HL-60/S4 treated with retinoic acid at 250 ng/mL for 4 days and 3 days (cell line): ENCODE results near the gene UBE3A.
"Not testable (repeated sequence)": the region's sequence is repeated elsewhere in the genome, so short reads cannot be mapped to it uniquely, and the experiment has no call there.

ENCODE experiments used
- in situ Hi-C: fragments of 300-500 bp; cut with MboI; formaldehyde crosslinking; loops from 2 replicates; pipeline ENCODE4 v1.7.0; 2022; ENCODE audit warnings: low sequenced_read_pairs

Gene UBE3A

DNA sequence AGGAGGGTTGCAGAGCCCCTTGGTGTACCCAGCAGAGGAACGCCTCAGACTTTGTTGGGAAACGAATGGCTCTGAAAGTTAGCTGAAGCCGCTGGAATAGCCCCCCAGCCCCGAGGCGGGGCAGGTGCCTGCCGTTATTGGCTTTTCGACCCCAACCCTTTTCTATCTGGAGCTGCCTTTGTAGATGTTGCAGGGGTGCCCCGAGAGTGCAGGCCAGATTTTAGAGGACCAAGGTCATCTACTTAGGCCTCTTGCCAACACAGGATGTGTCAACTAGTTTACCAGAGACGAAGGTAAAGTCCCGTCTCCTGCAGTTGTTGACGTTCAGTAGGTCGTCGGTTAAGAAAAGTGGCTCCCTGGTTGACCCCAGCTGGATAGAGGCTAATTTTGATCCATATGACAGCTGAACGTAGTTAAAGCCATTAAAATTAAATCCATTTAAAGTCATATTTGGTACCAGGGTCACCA is 579 bp upstream of the UBE3A start:
- in situ Hi-C loops = no loop called here

GRCh38 chr15:25437777-25438600 is 835 bp downstream of the UBE3A start:
- in situ Hi-C loops = no loop called here

DNA sequence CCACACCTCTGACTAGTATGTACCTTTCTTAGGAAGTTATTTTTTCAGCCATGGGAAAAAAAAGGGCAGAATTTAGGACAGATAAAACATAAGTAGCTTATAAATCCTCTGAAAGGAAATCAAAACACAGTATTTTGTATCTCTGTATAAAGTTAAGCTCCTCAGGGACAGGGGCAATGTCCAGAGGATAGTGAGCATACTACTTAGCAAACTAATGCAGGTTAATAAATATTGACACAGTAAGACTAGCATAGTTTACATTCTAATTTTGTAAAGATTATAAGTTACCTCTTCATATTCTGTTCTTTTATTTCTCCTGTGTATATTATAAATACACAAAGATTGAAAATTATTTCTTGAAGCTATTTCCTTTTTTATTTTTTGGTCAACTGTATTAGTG is 2.1 kb downstream of the UBE3A start:
- in situ Hi-C loops = no loop called here

- in situ Hi-C loops = no loop called here
These were observed 3.2 kb downstream of the UBE3A start for GRCh38 chr15:25435474-25436243.

- in situ Hi-C loops = no loop called here
These were observed 5.5 kb downstream of the UBE3A start for GRCh38 chr15:25433118-25433865.

- in situ Hi-C loops = no loop called here
These were observed 6.8 kb downstream of the UBE3A start for GRCh38 chr15:25431836-25432561.

DNA sequence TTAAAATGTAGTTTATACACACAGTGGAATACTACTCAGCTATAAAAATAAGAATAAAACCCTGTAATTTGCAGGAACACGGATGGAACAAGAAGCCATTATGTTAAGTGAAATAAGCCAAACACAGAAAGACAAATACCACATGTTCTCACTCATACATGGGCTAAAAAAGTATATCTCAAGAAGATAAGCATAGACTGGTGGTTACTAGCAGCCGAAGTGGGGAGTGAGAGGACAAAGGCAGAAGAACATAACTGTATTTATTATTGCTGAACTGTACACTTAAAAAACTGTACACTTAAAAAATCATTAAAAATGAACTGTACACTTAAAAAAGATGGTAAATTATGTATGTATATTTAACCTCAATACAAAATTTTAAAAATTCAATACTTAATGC is 11.0 kb downstream of the UBE3A start:
- in situ Hi-C loops = no loop called here

DNA sequence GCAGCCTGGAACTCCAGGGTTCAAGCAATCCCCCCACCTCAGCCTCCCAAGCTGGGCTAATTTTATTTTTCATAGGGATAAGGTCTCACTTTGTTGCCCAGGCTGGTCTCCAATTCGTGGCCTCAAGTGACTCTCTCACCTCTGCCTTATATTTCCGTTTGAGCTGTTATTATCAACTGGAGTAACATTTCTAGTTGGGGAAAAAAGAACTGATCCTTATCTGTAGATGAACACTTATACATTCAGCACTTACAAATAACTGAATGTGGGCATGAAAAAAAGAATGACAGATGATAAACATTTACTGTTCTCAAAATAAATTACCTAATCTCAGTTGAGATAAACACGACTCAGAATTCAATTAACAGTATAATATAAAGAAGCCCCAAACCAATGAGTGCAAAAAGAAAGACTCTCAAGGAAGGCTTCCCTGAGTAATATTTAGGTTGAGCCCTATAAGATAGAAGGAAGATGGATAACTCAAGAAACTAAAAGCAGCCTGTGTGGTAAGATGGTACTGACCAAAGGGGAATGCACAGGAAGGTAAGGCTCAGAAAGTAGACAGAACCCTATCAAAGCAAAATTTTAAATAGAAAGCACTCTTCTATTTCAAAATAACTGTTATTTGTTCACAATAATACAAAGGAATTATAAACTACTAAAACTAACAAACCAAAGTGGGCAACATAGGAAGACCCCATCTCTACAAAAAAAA is 11.8 kb downstream of the UBE3A start:
- in situ Hi-C loops = no loop called here

- in situ Hi-C loops = no loop called here
These were observed 14.8 kb downstream of the UBE3A start for GRCh38 chr15:25424073-25424472.

- in situ Hi-C loops = no loop called here
These were observed 16.8 kb downstream of the UBE3A start for GRCh38 chr15:25422021-25422420.

- in situ Hi-C loops = no loop called here
These were observed 20.6 kb downstream of the UBE3A start for GRCh38 chr15:25418202-25418601.

DNA sequence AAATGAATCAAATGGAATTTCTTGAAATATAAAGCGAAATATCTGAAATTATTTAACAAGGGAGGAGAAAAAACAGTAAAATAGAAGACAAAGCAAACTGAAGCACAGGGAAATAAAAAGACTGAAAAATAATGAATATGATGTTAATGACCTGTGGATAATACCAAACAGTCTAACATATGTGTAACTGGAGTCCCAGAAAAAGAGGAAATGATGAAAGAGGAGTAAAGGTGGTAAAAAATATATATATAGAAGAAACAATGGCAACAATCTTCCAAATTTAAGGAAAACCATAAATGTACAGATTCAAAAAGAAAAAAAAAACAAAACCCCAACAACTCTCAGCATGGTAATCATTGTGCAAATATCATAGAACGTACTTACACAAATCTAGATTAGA is 21.2 kb downstream of the UBE3A start:
- in situ Hi-C loops = no loop called here

DNA sequence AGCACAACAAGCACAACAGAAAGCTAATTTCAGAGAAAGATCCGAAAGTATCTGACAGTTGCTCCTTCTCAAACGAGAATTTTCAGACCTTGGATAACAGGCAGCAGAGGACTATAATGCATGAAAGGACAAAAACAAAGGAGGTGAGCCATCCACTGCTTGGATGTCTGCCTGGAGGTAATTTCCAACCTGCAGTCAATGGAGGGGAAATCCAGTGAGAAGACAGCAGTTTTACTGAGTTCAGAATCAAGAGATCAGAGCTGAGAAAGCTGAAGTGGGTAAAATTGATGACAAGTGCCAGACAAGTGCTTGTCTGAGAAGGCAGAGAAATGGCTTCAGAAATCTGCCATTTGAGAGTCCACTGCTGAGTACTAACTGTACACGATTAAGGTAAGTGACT is 22.1 kb downstream of the UBE3A start:
- in situ Hi-C loops = no loop called here

DNA sequence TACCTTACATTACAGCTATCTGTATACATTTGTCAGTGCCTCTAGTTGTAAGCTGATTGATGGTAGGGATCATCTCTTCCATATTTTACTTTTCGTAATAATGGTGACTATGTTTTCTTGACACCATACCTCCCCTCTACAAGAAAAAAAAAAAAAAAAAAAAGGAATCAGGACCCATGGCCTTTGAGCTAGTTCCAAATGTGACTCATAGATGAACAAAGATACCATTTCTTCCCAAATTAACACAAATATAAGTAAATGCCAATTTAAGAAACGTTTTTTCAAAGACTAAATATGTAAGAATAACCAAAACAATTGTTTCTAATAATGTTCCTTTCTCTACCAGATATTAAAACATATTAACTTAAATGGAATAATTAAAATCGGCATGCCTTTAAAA is 23.1 kb downstream of the UBE3A start:
- in situ Hi-C loops = no loop called here

DNA sequence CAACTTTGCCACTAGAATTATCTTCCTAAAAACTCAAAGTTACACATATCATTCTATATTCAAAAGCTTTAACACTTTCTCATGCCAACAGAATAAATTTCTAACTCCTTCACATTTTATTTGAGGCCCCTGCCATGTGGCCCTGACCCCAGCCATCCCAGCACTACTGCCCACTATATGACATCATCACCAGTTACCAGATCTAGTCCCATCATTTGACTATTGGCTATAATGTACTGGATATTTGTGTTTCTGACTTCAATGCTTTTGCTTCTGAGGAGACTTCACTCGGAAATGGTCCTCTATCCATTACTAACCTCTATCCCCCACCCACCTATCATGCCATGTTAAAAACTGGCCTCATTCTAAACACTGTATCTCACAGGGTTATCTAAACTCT is 23.6 kb downstream of the UBE3A start:
- in situ Hi-C loops = no loop called here

GRCh38 chr15:25410649-25411048 is 28.2 kb downstream of the UBE3A start:
- in situ Hi-C loops = no loop called here

- in situ Hi-C loops = not testable (repeated sequence)
These were observed 29.1 kb downstream of the UBE3A start for GRCh38 chr15:25409731-25410130.

- in situ Hi-C loops = no loop called here
These were observed 29.9 kb downstream of the UBE3A start for GRCh38 chr15:25408929-25409328.

GRCh38 chr15:25408428-25408827 is 30.4 kb downstream of the UBE3A start:
- in situ Hi-C loops = no loop called here

DNA sequence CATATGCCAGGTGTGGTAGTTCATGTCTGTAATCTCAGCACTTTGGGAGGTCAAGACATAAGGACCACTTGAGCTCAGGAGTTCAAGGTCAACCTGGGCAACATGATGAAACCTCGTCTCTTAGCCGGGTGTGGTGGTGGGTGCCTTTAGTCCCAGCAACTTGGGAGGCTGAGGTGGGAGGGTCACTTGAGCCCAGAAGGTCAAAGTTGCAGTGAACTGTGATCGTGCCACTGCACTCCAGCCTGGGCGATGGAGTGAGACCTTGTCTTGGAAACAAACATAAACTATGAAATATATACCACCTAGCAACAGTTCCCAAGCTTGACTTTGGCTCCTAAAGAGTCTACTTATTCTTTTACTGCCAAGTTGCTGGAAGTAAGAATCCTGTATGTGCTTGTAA is 30.9 kb downstream of the UBE3A start:
- in situ Hi-C loops = no loop called here
